Activated CD8-positive, alpha-beta T cell treated with anti-CD3 and anti-CD28 coated beads for 36 hours (primary cell): Measurements from ENCODE around the gene PRR23E. TPM values are rescaled to one million over a fixed set of nuclear protein-coding genes. Genes with fewer than 3 reads are reported as not detected.

Experiments
- ATAC-seq: fragments of 200-7000 bp; cut with Tn5 transposase; one replicate; pipeline ENCODE4 v1.10.0; 2021; ENCODE audit warnings: mild to moderate bottlenecking, moderate library complexity
- CTCF ChIA-PET: fragments of 350-600 bp; sonication (Branson Sonifier 250); formaldehyde crosslinking; loops from one replicate; lab custom pipeline; 2021; ENCODE audit warnings: antibody characterized with exemption; lab: Charles Lee
- POLR2A ChIA-PET: fragments of 350-600 bp; sonication (Branson Sonifier 250); formaldehyde crosslinking; loops from one replicate; lab custom pipeline; 2021; ENCODE audit warnings: antibody characterized with exemption; lab: Charles Lee
- DNase-seq: peaks from one replicate; pipeline ENCODE4 v3.0.0-alpha.2; 2020
- H3K27ac Mint-ChIP-seq: one replicate; pipeline ENCODE4 v1.8.0; 2021; ENCODE audit warnings: mild to moderate bottlenecking, mixed read lengths
- H3K27me3 Mint-ChIP-seq: one replicate; pipeline ENCODE4 v1.8.0; 2021; ENCODE audit warnings: mixed read lengths
- H3K36me3 Mint-ChIP-seq: one replicate; pipeline ENCODE4 v1.8.0; 2021; ENCODE audit warnings: low read depth, mixed read lengths
- H3K4me1 Mint-ChIP-seq: one replicate; pipeline ENCODE4 v1.8.0; 2021; ENCODE audit warnings: low read depth, mixed read lengths
- H3K4me3 Mint-ChIP-seq: one replicate; pipeline ENCODE4 v1.8.0; 2021; ENCODE audit warnings: mild to moderate bottlenecking, moderate library complexity, mixed read lengths
- H3K9me3 Mint-ChIP-seq: one replicate; pipeline ENCODE4 v1.8.0; 2021; ENCODE audit warnings: mixed read lengths
- intact Hi-C: fragments of 100-400 bp; cut with micrococcal nuclease; formaldehyde crosslinking; loops from one replicate; pipeline ENCODE4 v1.10.0; 2022
- total RNA-seq, 2 experiments: library from RNA; stranded (reverse); gene quantifications; one replicate each; pipeline ENCODE4 v1.2.3, GENCODE V29; 2021
- TF ChIP-seq, protein P1 (sequence below): fragments of 200-600 bp; IDR thresholded peaks from one replicate; pipeline ENCODE4 v1.8.0; 2022; ENCODE audit warnings: antibody characterized with exemption, mild to moderate bottlenecking

PRR23E gene
- total RNA-seq, 2 experiments from 2014 or later: not detected

DNA sequence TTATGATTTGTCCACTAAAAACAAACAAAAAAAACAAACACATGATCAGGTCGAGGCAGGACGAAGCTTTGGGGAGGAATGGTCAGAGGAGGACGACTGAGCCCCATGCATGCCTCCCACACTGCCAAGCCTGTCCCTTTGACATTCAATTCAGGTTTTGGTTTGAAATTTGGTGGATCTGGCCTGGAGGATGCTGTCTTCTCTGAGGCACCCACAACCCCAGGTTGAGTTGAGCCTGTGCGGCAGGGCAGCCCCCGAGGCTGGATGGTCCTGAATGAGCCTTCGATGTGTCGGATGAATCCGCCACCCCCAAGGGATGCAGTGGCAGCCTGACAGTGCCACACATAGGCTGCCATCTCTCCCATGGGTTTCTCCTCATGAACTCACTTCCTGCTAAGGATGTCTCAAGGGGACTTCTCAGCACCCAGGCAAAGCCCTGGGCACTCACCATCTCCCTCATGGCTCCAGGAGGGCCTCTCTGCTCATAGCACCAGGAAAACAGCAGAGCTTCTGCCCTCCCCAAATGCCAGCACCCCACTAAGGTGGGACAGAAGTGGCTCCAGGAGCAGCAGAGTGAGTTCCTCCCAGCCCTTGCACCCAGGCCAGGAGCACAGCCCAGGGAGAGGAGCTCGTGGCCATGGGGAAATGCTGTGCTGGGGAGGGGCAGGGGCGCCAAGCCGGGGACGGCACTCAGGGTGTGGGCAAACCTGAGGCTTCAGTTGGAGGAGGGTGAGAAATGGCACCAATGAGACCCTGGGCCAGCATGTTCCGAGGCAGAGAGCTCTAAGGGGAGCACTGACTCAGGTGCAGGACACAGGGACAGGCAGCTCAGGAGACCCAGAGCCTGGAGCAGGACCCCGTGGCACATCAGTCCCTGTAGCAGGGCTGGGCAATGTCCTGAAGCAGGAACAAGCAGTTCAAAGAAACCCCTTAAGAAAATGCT is 18.5 kb downstream of the PRR23E start:
- peaks cover 5% of the 10 kb centered on the region for H3K27me3 Mint-ChIP-seq
- intact Hi-C loops: no loop called here
- DNase-seq: no peak

DNA sequence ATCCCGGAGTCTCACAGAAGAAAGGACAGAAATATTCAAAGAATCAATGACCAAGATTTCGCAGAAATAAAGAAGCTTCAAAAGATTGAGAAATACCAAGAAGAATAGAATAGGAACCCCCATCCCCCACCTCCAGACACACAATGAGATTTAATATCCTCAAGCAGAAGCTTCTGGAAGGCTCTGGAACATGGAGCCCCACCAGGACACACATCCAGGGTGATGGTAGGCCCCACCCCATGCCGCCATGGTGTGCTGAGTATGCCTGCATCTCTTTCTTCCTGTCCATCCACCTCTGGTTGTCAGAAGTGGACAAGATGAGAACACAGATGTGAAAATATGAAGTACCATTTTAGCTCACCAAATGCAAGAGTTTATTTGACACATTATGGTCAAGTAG is 19.3 kb downstream of the PRR23E start:
- H3K36me3 Mint-ChIP-seq: no peaks in the 10 kb centered on the region
- ChIA-PET CTCF (no interaction called here), POLR2A (no interaction called here)
- intact Hi-C loops: no loop called here
- no peak overlapping the region for H3K4me3 Mint-ChIP-seq
- DNase-seq: no peak
- no peak for ATAC-seq
- no peaks in the 10 kb centered on the region for H3K9me3 Mint-ChIP-seq
- H3K4me1 Mint-ChIP-seq: peaks cover 6% of the 10 kb centered on the region
- TF ChIP-seq, protein P1, sequence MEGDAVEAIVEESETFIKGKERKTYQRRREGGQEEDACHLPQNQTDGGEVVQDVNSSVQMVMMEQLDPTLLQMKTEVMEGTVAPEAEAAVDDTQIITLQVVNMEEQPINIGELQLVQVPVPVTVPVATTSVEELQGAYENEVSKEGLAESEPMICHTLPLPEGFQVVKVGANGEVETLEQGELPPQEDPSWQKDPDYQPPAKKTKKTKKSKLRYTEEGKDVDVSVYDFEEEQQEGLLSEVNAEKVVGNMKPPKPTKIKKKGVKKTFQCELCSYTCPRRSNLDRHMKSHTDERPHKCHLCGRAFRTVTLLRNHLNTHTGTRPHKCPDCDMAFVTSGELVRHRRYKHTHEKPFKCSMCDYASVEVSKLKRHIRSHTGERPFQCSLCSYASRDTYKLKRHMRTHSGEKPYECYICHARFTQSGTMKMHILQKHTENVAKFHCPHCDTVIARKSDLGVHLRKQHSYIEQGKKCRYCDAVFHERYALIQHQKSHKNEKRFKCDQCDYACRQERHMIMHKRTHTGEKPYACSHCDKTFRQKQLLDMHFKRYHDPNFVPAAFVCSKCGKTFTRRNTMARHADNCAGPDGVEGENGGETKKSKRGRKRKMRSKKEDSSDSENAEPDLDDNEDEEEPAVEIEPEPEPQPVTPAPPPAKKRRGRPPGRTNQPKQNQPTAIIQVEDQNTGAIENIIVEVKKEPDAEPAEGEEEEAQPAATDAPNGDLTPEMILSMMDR: no peak
- H3K27me3 Mint-ChIP-seq: peaks cover 5% of the 10 kb centered on the region
- no peak overlapping the region for H3K27ac Mint-ChIP-seq

More for the DNA sequence above, 18.5 kb downstream of the PRR23E start:
- H3K9me3 Mint-ChIP-seq: no peaks in the 10 kb centered on the region
- ChIA-PET CTCF (no interaction called here), POLR2A (no interaction called here)
- TF ChIP-seq, protein P1: no peak
- H3K27ac Mint-ChIP-seq: no peak overlapping the region
- H3K4me3 Mint-ChIP-seq: no peak overlapping the region
- no peaks in the 10 kb centered on the region for H3K36me3 Mint-ChIP-seq
- H3K4me1 Mint-ChIP-seq: peaks cover 6% of the 10 kb centered on the region
- no peak for ATAC-seq

DNA sequence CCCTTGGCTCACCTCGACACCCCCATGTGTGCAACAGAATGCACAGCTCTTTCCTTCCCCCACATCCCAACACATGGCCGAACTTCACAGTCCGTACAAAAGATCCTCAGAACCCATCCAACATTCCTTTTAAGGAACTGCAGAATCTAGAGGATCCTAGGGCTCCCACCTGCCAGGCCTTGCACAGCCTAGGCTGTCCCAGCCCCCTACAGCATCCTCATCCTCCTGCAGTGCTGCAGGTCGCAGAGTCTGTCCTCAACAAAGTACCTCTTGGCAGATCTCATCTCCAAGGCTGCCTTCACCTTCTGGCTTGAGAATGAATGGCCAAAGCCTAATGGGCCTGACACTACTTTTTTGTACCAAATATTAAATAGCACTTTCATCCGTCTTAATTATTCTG is 19.8 kb downstream of the PRR23E start:
- Mint-ChIP-seq H3K27me3 (peaks cover 5% of the 10 kb centered on the region), H3K9me3 (no peaks in the 10 kb centered on the region), H3K27ac (no peak overlapping the region), H3K36me3 (no peaks in the 10 kb centered on the region), H3K4me3 (no peak overlapping the region), H3K4me1 (peaks cover 6% of the 10 kb centered on the region)
- TF ChIP-seq, protein P1: no peak
- POLR2A ChIA-PET: no interaction called here
- intact Hi-C loops: no loop called here
- CTCF ChIA-PET: no interaction called here
- ATAC-seq: no peak
- DNase-seq: no peak

DNA sequence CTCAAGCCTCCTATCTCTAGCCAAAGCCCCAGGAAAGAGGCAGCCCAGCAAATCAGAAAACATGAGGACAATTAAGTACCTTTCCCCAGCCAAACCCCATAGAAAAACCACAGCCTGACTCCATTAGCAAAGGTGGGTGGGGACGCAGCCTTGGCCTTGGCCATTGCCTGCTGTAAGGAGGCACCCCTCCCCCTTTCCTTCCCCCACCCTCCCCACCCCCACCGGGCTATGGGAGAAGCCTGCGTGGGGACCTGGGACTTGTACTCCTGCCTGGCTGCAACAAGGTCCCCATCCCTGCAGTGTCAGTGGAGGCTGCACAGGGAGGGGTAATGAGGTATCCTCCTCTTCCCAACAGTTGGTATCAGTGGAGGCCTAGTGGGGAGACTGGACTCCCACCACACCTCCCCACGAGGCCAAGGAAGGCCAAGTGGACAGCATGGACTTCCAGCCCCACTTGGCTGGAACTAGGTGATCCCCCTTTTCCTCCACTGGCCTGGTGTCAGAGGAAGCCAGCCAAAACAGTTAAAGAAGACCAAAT is 20.5 kb downstream of the PRR23E start:
- Mint-ChIP-seq H3K27me3 (peaks cover 5% of the 10 kb centered on the region), H3K4me1 (peaks cover 6% of the 10 kb centered on the region), H3K36me3 (no peaks in the 10 kb centered on the region), H3K9me3 (no peaks in the 10 kb centered on the region), H3K4me3 (no peak overlapping the region), H3K27ac (no peak overlapping the region)
- DNase-seq: no peak
- intact Hi-C loops: no loop called here
- ChIA-PET POLR2A (no interaction called here), CTCF (no interaction called here)
- TF ChIP-seq, protein P1: no peak
- no peak for ATAC-seq

- no peak for DNase-seq
- POLR2A ChIA-PET: no interaction called here
- Mint-ChIP-seq H3K27me3 (peaks cover 5% of the 10 kb centered on the region), H3K27ac (no peak overlapping the region), H3K9me3 (no peaks in the 10 kb centered on the region), H3K4me3 (no peak overlapping the region), H3K4me1 (peaks cover 6% of the 10 kb centered on the region), H3K36me3 (no peaks in the 10 kb centered on the region)
- TF ChIP-seq, protein P1: no peak
- ATAC-seq: no peak
- intact Hi-C loops: no loop called here
- CTCF ChIA-PET: no interaction called here
Observed at GRCh38 chr3:127214975-127215374, 22.0 kb downstream of the PRR23E start.
